Esophagus squamous epithelium (tissue), 4 donors: ENCODE measurements around the gene PRKN.

Source experiments
- POLR2A ChIP-seq, 4 donors: fragments of 450-650 bp; IDR thresholded peaks; one replicate each; pipeline ENCODE4 v1.6.1; 2017; ENCODE audit warnings: antibody characterized with exemption in 4 of 4, mild to moderate bottlenecking in 4 of 4, moderate library complexity in 3 of 4
- TF ChIP-seq, protein P1 (sequence below), 6 experiments: fragments of 450-650 bp in 4 of 6; fragments of 200-600 bp in 2 of 6; sonication (generic) in 2 of 6; IDR thresholded peaks; one replicate each; pipeline ENCODE4 v1.5.1; 2016 to 2019; ENCODE audit warnings: antibody characterized with exemption in 6 of 6, mild to moderate bottlenecking in 4 of 6, moderate library complexity in 4 of 6

DNA sequence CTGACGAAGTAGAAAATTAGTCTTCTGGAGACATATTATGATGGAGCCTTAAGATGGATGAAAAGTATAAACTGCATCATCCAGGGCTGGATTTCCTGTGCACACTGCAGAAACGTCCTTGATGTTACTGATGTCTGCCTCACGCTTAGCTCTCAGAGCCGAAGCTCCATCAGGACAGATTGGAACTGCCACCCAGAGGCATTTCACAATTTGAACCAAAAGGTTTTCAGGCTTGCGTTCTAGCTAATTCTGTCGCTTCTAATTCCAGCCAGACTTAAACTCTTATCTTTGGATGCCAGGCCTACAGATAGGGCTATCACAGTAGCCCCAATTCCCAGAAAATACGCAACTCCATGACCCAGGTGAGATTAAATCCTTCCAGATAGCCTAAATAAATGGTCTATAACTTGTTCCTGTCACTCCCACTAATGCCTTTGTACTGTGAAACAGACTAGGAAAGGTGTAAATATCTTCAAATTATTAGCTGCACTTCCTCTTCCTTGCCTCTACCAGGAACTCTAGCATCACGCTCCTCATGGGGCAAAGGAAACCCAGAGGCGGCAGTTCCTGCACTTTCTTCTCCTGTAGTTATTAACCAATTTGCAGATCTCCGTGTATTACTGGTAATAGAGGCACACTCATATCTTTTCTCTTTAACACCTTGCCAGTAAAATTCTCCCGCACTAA lies 634.6 kb downstream of the PRKN start:
- TF ChIP-seq, protein P1, sequence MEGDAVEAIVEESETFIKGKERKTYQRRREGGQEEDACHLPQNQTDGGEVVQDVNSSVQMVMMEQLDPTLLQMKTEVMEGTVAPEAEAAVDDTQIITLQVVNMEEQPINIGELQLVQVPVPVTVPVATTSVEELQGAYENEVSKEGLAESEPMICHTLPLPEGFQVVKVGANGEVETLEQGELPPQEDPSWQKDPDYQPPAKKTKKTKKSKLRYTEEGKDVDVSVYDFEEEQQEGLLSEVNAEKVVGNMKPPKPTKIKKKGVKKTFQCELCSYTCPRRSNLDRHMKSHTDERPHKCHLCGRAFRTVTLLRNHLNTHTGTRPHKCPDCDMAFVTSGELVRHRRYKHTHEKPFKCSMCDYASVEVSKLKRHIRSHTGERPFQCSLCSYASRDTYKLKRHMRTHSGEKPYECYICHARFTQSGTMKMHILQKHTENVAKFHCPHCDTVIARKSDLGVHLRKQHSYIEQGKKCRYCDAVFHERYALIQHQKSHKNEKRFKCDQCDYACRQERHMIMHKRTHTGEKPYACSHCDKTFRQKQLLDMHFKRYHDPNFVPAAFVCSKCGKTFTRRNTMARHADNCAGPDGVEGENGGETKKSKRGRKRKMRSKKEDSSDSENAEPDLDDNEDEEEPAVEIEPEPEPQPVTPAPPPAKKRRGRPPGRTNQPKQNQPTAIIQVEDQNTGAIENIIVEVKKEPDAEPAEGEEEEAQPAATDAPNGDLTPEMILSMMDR (IDR thresholded peaks at IDR 0.05): no peak
- TF ChIP-seq POLR2A (IDR thresholded peaks at IDR 0.05): no peak
